PFSK-1 (cell line): ENCODE measurements around the gene ICA1.

Experiments
- FOXP2 ChIP-seq: optimal IDR thresholded peaks from 2 replicates; pipeline ENCODE3; 2011; ENCODE audit warnings: borderline replicate concordance, control low read depth, inconsistent platforms; ENCODE audit not compliant: insufficient read depth; ENCODE audit errors: extremely low read length, extremely low read depth
- POLR2AphosphoS5 ChIP-seq: IDR thresholded peaks from 2 replicates; pipeline ENCODE4 v1.6.1; 2012; ENCODE audit warnings: low read depth, mild to moderate bottlenecking, control low read depth, low read length, moderate library complexity
- SIN3A ChIP-seq: IDR thresholded peaks from 2 replicates; pipeline ENCODE4 v1.6.1; 2012; ENCODE audit warnings: mild to moderate bottlenecking, low read length, moderate library complexity, borderline replicate concordance; ENCODE audit not compliant: insufficient read depth
- TAF1 ChIP-seq: IDR thresholded peaks from 2 replicates; pipeline ENCODE4 v1.6.1; 2012; ENCODE audit warnings: low read length, control low read depth, borderline replicate concordance; ENCODE audit not compliant: insufficient read depth
- TF ChIP-seq, protein P1 (sequence below), 2 experiments: IDR thresholded peaks; 2 replicates each; pipeline versions ENCODE4 v1.6.1 to v1.8.0; 2011 to 2012; ENCODE audit warnings: low read depth in 2 of 2, low read length in 2 of 2, control low read depth in 1 of 2, inconsistent platforms in 1 of 2, mild to moderate bottlenecking in 1 of 2, moderate library complexity in 1 of 2; ENCODE audit not compliant: insufficient read depth in 1 of 2

ICA1 gene

DNA sequence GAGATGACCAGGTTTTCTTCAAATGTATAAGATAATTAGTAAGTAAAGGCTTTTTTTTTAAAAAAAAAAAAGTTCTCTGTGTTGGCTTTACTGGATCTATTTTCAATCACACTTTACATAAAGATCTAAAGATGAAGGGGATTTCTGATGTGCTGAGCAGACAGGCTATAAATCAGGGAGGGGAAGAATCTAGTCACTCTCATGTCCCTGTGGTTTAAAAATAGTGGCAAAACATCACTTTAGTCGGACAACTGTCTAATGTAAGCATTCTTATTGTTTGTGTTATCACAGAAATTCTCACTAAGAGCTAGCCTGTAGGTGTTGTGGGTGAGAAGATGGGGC, 132.7 kb downstream of the ICA1 start:
- TF ChIP-seq FOXP2 (no peak), POLR2AphosphoS5 (no peak), TAF1 (no peak), SIN3A (no peak)
- TF ChIP-seq, protein P1, sequence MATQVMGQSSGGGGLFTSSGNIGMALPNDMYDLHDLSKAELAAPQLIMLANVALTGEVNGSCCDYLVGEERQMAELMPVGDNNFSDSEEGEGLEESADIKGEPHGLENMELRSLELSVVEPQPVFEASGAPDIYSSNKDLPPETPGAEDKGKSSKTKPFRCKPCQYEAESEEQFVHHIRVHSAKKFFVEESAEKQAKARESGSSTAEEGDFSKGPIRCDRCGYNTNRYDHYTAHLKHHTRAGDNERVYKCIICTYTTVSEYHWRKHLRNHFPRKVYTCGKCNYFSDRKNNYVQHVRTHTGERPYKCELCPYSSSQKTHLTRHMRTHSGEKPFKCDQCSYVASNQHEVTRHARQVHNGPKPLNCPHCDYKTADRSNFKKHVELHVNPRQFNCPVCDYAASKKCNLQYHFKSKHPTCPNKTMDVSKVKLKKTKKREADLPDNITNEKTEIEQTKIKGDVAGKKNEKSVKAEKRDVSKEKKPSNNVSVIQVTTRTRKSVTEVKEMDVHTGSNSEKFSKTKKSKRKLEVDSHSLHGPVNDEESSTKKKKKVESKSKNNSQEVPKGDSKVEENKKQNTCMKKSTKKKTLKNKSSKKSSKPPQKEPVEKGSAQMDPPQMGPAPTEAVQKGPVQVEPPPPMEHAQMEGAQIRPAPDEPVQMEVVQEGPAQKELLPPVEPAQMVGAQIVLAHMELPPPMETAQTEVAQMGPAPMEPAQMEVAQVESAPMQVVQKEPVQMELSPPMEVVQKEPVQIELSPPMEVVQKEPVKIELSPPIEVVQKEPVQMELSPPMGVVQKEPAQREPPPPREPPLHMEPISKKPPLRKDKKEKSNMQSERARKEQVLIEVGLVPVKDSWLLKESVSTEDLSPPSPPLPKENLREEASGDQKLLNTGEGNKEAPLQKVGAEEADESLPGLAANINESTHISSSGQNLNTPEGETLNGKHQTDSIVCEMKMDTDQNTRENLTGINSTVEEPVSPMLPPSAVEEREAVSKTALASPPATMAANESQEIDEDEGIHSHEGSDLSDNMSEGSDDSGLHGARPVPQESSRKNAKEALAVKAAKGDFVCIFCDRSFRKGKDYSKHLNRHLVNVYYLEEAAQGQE (IDR thresholded peaks at IDR 0.05; ENCODE audit: insufficient read depth in 1 of 2, low read depth in 2 of 2, low read length in 2 of 2), result no peak

- TF ChIP-seq TAF1 (no peak), FOXP2 (no peak), SIN3A (no peak), POLR2AphosphoS5 (no peak)
- TF ChIP-seq, protein P1 (IDR thresholded peaks at IDR 0.05; ENCODE audit: insufficient read depth in 1 of 2, low read depth in 2 of 2, low read length in 2 of 2), result no peak
Measured at GRCh38 chr7:8128449-8129317, 133.3 kb downstream of the ICA1 start.

GRCh38 chr7:8126601-8127167, 135.3 kb downstream of the ICA1 start:
- no peak for TF ChIP-seq FOXP2
- no peak for TF ChIP-seq TAF1
- TF ChIP-seq, protein P1 (IDR thresholded peaks at IDR 0.05; ENCODE audit: insufficient read depth in 1 of 2, low read depth in 2 of 2, low read length in 2 of 2), result no peak
- TF ChIP-seq POLR2AphosphoS5, result no peak
- TF ChIP-seq SIN3A, result no peak

DNA sequence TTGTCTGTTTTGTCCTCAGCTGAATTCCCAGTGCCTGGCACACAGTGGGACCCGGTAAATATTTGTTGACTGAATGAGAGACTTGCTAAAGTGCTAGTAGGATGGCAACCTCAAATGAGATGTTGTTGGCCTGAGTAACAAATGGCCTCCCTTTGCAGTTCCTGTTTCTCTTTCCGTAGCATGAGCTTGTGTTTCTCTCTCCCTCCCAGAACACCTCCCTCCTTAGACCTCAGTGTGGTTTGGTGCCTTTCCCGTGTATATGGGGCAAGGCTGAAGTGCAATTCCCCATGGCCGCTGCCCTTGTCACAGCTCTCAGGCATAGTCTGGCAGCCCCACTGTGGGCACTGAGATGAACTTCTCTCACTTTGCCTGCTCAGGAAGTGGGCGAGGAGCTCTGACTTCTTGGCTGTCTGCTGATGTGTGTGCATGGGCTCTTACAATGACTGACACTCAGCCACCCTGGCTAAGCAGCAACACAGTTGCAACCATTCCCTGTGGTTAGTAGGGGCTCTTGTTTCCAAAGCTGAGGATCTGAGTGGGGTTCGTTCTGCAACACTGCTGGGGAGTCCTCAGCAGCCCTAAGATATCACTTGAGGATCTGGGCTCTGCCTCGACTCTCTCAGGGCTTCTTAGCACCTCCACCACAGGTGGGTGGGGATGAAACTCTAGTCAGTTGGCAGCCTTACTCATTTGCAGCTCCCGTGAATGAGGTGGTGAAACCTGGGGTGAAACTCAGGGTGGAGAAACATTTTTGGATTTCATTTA, 136.1 kb downstream of the ICA1 start:
- TF ChIP-seq FOXP2 (no peak), TAF1 (no peak), SIN3A (no peak), POLR2AphosphoS5 (no peak)
- TF ChIP-seq, protein P1 (IDR thresholded peaks at IDR 0.05; ENCODE audit: insufficient read depth in 1 of 2, low read depth in 2 of 2, low read length in 2 of 2), result no peak
